ENCODE results near the gene PPP1R9A. TPM values are rescaled to one million over a fixed set of nuclear protein-coding genes. Genes with fewer than 3 reads are reported as not detected.
"Not testable (repeated sequence)": the region's sequence is repeated elsewhere in the genome, so short reads cannot be mapped to it uniquely, and the experiment has no call there.

PPP1R9A gene
- total RNA-seq, 1 donor, result 0.45 TPM

- TF ChIP-seq, protein P1, sequence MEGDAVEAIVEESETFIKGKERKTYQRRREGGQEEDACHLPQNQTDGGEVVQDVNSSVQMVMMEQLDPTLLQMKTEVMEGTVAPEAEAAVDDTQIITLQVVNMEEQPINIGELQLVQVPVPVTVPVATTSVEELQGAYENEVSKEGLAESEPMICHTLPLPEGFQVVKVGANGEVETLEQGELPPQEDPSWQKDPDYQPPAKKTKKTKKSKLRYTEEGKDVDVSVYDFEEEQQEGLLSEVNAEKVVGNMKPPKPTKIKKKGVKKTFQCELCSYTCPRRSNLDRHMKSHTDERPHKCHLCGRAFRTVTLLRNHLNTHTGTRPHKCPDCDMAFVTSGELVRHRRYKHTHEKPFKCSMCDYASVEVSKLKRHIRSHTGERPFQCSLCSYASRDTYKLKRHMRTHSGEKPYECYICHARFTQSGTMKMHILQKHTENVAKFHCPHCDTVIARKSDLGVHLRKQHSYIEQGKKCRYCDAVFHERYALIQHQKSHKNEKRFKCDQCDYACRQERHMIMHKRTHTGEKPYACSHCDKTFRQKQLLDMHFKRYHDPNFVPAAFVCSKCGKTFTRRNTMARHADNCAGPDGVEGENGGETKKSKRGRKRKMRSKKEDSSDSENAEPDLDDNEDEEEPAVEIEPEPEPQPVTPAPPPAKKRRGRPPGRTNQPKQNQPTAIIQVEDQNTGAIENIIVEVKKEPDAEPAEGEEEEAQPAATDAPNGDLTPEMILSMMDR (IDR thresholded peaks at IDR 0.05; ENCODE audit: insufficient read depth, low read length), result no peak
Observed at GRCh38 chr7:95001815-95002561, 94.6 kb downstream of the PPP1R9A start.

GRCh38 chr7:95002775-95003174 lies 95.4 kb downstream of the PPP1R9A start:
- TF ChIP-seq, protein P1 (IDR thresholded peaks at IDR 0.05; ENCODE audit: insufficient read depth, low read length), result no peak
- H3K4me3 ChIP-seq (ENCODE audit: low read depth, low read length), result no peak overlapping the region
- DNase-seq (ENCODE audit: low read depth), result no peak

More at GRCh38 chr7:95001815-95002561, 94.6 kb downstream of the PPP1R9A start:
- no peak overlapping the region for H3K4me3 ChIP-seq (ENCODE audit: low read depth, low read length)
- DNase-seq (ENCODE audit: low read depth), result no peak

- no peak for DNase-seq (ENCODE audit: low read depth)
- TF ChIP-seq, protein P1 (IDR thresholded peaks at IDR 0.05; ENCODE audit: insufficient read depth, low read length), result no peak
Observed at GRCh38 chr7:95004618-95005247, 97.3 kb downstream of the PPP1R9A start.

GRCh38 chr7:95006010-95006409 lies 98.6 kb downstream of the PPP1R9A start:
- no peak overlapping the region for H3K4me3 ChIP-seq (ENCODE audit: low read depth, low read length)
- TF ChIP-seq, protein P1 (IDR thresholded peaks at IDR 0.05; ENCODE audit: insufficient read depth, low read length), result no peak
- no peak for DNase-seq (ENCODE audit: low read depth)

More at GRCh38 chr7:95004618-95005247, 97.3 kb downstream of the PPP1R9A start:
- no peak overlapping the region for H3K4me3 ChIP-seq (ENCODE audit: low read depth, low read length)

GRCh38 chr7:95008773-95009172 lies 101.4 kb downstream of the PPP1R9A start:
- DNase-seq (ENCODE audit: low read depth); H3K4me3 ChIP-seq (ENCODE audit: low read depth, low read length): not testable (repeated sequence)

DNA sequence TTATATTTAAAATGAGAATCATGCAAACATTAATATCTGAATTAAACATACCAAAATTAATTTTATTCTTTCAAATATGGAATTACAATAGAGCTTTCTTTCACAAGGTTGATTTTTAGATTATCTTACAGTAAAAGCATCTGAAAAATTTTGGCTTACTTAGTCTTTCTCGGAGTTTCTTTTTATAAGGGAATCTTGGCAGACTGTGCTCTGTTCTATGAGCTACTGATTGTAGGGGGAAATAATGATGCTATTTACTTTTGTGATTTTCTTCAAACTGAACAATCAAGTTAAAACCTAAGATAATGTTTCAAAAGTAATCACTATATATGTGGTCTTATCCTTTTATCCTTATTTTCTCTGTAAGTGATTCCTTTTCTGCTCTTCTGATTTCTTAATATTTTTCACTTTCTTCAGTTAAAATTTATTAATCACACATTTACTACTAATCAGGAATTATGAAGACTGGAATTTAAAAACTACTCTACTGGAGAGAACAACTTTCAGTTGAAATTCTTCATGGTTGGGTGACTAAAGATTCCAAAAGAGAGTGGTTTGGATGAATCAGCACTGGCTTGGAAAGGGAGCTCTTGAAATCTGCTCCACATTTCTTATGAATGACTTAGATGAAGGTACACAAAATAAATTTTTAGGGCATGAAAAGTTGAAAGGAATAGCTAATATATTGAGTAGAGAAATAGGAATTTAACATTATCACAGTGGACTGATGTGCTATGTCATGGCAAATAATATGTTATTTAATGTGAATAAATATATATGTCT lies 103.9 kb downstream of the PPP1R9A start:
- H3K4me3 ChIP-seq (ENCODE audit: low read depth, low read length), result no peak overlapping the region
- peak; percentile 63 for DNase-seq (ENCODE audit: low read depth)
- TF ChIP-seq, protein P1 (IDR thresholded peaks at IDR 0.05; ENCODE audit: insufficient read depth, low read length), result no peak

DNA sequence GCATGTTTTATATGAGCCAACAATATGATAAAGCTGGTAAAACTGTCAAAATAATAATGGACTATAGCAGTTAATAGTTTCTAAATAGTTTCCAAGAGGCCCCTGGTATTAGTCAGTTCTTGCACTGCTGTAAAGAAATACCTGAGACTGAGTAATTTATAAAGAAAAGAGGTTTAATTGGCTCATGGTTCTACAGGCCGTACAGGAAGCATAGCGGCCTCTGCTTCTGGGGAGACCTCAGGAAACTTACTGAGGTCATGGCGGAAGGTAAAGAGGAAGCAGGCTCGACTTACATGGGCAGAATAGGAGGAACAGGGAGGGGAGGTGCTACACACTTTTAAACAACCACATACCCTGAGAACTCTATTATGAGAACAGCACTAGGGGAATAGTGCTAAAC lies 104.6 kb downstream of the PPP1R9A start:
- no peak for DNase-seq (ENCODE audit: low read depth)
- no peak overlapping the region for H3K4me3 ChIP-seq (ENCODE audit: low read depth, low read length)
- TF ChIP-seq, protein P1 (IDR thresholded peaks at IDR 0.05; ENCODE audit: insufficient read depth, low read length), result no peak

Measured in fibroblast of the aortic adventitia (primary cell).